GM23338 (cell line): ENCODE data around the gene ZNF214. TPM values are rescaled to one million over a fixed set of nuclear protein-coding genes. Genes with fewer than 3 reads are reported as not detected.

Experiments
- ATAC-seq: fragments of 200-7000 bp; cut with Tn5 transposase; 3 replicates; pipeline ENCODE4 v1.9.1; 2020
- DNase-seq: peaks from one replicate; pipeline ENCODE4 v3.0.0-alpha.2; 2015; ENCODE audit warnings: low spot score
- H2AFZ ChIP-seq: fragments of 200-600 bp; sonication (generic); 2 replicates; pipeline ENCODE4 v1.8.0; 2016; ENCODE audit warnings: antibody characterized with exemption, mild to moderate bottlenecking, moderate library complexity
- H3F3A ChIP-seq: fragments of 200-600 bp; sonication (generic); replicated peaks from 2 replicates; pipeline ENCODE4 v1.8.0; 2017; ENCODE audit warnings: antibody characterized with exemption, mixed run types, low read depth
- H3K27ac ChIP-seq: fragments of 200-600 bp; sonication (generic); 2 replicates; pipeline ENCODE4 v1.6.1; 2016; ENCODE audit warnings: low read depth
- H3K27me3 ChIP-seq: fragments of 200-600 bp; sonication (generic); 2 replicates; pipeline ENCODE4 v1.8.0; 2016; ENCODE audit warnings: mild to moderate bottlenecking, mixed run types, moderate library complexity; ENCODE audit not compliant: insufficient read depth
- H3K36me3 ChIP-seq: fragments of 200-600 bp; sonication (generic); 2 replicates; pipeline ENCODE4 v1.8.0; 2016; ENCODE audit warnings: mild to moderate bottlenecking; ENCODE audit not compliant: insufficient read depth
- H3K4me1 ChIP-seq: fragments of 200-600 bp; sonication (generic); 2 replicates; pipeline ENCODE4 v1.8.0; 2016; ENCODE audit warnings: mild to moderate bottlenecking, moderate library complexity; ENCODE audit not compliant: insufficient read depth
- H3K4me2 ChIP-seq: fragments of 200-600 bp; sonication (generic); 2 replicates; pipeline ENCODE4 v1.7.1; 2017; ENCODE audit warnings: mixed run types
- H3K4me3 ChIP-seq: fragments of 200-600 bp; sonication (generic); 2 replicates; pipeline ENCODE4 v1.6.1; 2016; ENCODE audit warnings: mixed run types
- H3K79me2 ChIP-seq: fragments of 200-600 bp; sonication (generic); replicated peaks from 2 replicates; pipeline ENCODE4 v1.8.0; 2017; ENCODE audit warnings: mild to moderate bottlenecking; ENCODE audit not compliant: insufficient read depth
- H3K9me2 ChIP-seq: fragments of 200-600 bp; sonication (generic); 2 replicates; pipeline ENCODE4 v1.8.0; 2017; ENCODE audit not compliant: insufficient read depth
- H4K20me1 ChIP-seq: fragments of 200-600 bp; sonication (generic); replicated peaks from 2 replicates; pipeline ENCODE4 v1.8.0; 2017; ENCODE audit warnings: mild to moderate bottlenecking; ENCODE audit not compliant: insufficient read depth
- H3K27ac Mint-ChIP-seq: 2 replicates; pipeline ENCODE4 v1.8.0; 2020; ENCODE audit warnings: inconsistent platforms, mild to moderate bottlenecking, moderate library complexity, mixed read lengths
- H3K27me3 Mint-ChIP-seq: 3 replicates; pipeline ENCODE4 v1.8.0; 2022; ENCODE audit warnings: low read depth, mild to moderate bottlenecking, moderate library complexity, mixed read lengths, inconsistent platforms; ENCODE audit not compliant: insufficient read depth, poor library complexity
- H3K36me3 Mint-ChIP-seq: 3 replicates; pipeline ENCODE4 v1.8.0; 2021; ENCODE audit warnings: low read depth, mild to moderate bottlenecking, inconsistent platforms, moderate library complexity, mixed read lengths
- H3K4me1 Mint-ChIP-seq: 3 replicates; pipeline ENCODE4 v1.8.0; 2020; ENCODE audit warnings: mild to moderate bottlenecking, inconsistent platforms, mixed read lengths
- H3K4me3 Mint-ChIP-seq: 3 replicates; pipeline ENCODE4 v1.8.0; 2021; ENCODE audit warnings: moderate library complexity, mild to moderate bottlenecking, inconsistent platforms, mixed read lengths
- H3K9me3 Mint-ChIP-seq: 3 replicates; pipeline ENCODE4 v1.8.0; 2020; ENCODE audit warnings: moderate library complexity, mild to moderate bottlenecking, inconsistent platforms, mixed read lengths
- CREB1 ChIP-seq: fragments of 250-450 bp; sonication (Bioruptor Pico); IDR thresholded peaks from 2 replicates; pipeline ENCODE4 v1.5.0; 2020; ENCODE audit warnings: low read depth, mild to moderate bottlenecking, moderate library complexity
- EZH2 ChIP-seq: fragments of 200-600 bp; sonication (generic); IDR thresholded peaks from one replicate; pipeline ENCODE4 v1.8.0; 2017; ENCODE audit warnings: antibody characterized with exemption, mild to moderate bottlenecking, low read depth; ENCODE audit not compliant: unreplicated experiment
- EZH2phosphoT487 ChIP-seq: fragments of 200-600 bp; sonication (generic); IDR thresholded peaks from one replicate; pipeline ENCODE4 v1.8.1; 2018; ENCODE audit warnings: antibody characterized with exemption; ENCODE audit not compliant: unreplicated experiment
- JUNB ChIP-seq: IDR thresholded peaks from one replicate; pipeline ENCODE4 v1.6.1; 2016; ENCODE audit warnings: antibody characterized with exemption; ENCODE audit not compliant: unreplicated experiment
- NANOG ChIP-seq: IDR thresholded peaks from 2 replicates; pipeline ENCODE4 v1.6.1; 2016; ENCODE audit warnings: antibody characterized with exemption, borderline replicate concordance
- POLR2AphosphoS5 ChIP-seq: IDR thresholded peaks from 2 replicates; pipeline ENCODE4 v1.6.1; 2016; ENCODE audit warnings: antibody characterized with exemption, low read depth
- STAT1 ChIP-seq: IDR thresholded peaks from one replicate; pipeline ENCODE4 v1.6.1; 2016; ENCODE audit warnings: antibody characterized with exemption; ENCODE audit not compliant: unreplicated experiment
- ZNF114 ChIP-seq: fragments of 250-450 bp; sonication (Bioruptor Pico); IDR thresholded peaks from 2 replicates; pipeline ENCODE4 v1.5.0; 2020; ENCODE audit warnings: mild to moderate bottlenecking, moderate library complexity
- ZNF331 ChIP-seq: fragments of 250-450 bp; sonication (Bioruptor Pico); IDR thresholded peaks from 2 replicates; pipeline ENCODE4 v1.5.0; 2020; ENCODE audit warnings: low read depth, mild to moderate bottlenecking, moderate library complexity
- polyA plus RNA-seq: library from polyadenylated mRNA; unstranded; fragments of >200 nt; fragmentation: Nextera tagmentation; extraction: Ambion mirVana; gene quantifications from 2 replicates; pipeline ENCODE4 v1.2.1, GENCODE V29; 2016
- total RNA-seq: library from RNA; depleted of rRNA; stranded (reverse); fragments of >200 nt; shearing (Covaris generic); gene quantifications from 2 replicates; pipeline ENCODE4 v1.2.3, GENCODE V29; 2014
- TF ChIP-seq, protein P1 (sequence below): fragments of 250-450 bp; sonication (Bioruptor Pico); IDR thresholded peaks from 2 replicates; pipeline ENCODE4 v1.5.0; 2020; ENCODE audit warnings: mild to moderate bottlenecking, moderate library complexity
- TF ChIP-seq, protein P2 (sequence below): IDR thresholded peaks from one replicate; pipeline ENCODE4 v1.6.1; 2018; ENCODE audit warnings: antibody characterized with exemption; ENCODE audit not compliant: unreplicated experiment
- TF ChIP-seq, protein P3 (sequence below): IDR thresholded peaks from 2 replicates; pipeline ENCODE4 v1.6.1; 2016; ENCODE audit warnings: antibody characterized with exemption
- TF ChIP-seq, protein P4 (sequence below), 2 experiments: fragments of 200-600 bp in 1 of 2; sonication (generic) in 1 of 2; conservative IDR thresholded peaks; 2 replicates each; pipeline versions ENCODE4 v1.5.1 to v1.6.1; 2016 to 2017; ENCODE audit warnings: antibody characterized with exemption in 2 of 2, low read depth in 2 of 2, mild to moderate bottlenecking in 2 of 2, moderate library complexity in 1 of 2

ZNF214 gene
- total and polyA plus RNA-seq, 2 experiments from 2014 or later = 2.4 to 4.3 TPM

DNA sequence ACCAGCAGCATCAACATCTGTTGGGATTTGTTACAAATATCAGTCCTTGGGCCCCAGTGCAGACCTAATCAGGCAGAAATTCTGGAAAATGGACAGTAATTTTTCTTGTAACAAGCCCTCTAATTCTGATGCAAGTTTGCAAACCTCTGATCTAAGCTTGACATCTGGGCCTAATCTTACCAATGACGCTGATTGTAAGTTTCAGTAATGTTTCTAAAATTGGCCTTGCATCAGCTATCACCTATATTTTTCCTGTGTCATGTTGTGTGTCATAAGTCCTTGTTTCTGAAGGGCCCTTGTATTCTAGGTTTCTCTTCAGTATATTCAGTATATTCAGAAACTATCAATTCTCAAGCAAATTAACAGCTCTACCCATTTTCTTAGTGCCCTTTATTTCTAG lies 57.5 kb downstream of the ZNF214 start (continued):
- TF ChIP-seq, protein P1, sequence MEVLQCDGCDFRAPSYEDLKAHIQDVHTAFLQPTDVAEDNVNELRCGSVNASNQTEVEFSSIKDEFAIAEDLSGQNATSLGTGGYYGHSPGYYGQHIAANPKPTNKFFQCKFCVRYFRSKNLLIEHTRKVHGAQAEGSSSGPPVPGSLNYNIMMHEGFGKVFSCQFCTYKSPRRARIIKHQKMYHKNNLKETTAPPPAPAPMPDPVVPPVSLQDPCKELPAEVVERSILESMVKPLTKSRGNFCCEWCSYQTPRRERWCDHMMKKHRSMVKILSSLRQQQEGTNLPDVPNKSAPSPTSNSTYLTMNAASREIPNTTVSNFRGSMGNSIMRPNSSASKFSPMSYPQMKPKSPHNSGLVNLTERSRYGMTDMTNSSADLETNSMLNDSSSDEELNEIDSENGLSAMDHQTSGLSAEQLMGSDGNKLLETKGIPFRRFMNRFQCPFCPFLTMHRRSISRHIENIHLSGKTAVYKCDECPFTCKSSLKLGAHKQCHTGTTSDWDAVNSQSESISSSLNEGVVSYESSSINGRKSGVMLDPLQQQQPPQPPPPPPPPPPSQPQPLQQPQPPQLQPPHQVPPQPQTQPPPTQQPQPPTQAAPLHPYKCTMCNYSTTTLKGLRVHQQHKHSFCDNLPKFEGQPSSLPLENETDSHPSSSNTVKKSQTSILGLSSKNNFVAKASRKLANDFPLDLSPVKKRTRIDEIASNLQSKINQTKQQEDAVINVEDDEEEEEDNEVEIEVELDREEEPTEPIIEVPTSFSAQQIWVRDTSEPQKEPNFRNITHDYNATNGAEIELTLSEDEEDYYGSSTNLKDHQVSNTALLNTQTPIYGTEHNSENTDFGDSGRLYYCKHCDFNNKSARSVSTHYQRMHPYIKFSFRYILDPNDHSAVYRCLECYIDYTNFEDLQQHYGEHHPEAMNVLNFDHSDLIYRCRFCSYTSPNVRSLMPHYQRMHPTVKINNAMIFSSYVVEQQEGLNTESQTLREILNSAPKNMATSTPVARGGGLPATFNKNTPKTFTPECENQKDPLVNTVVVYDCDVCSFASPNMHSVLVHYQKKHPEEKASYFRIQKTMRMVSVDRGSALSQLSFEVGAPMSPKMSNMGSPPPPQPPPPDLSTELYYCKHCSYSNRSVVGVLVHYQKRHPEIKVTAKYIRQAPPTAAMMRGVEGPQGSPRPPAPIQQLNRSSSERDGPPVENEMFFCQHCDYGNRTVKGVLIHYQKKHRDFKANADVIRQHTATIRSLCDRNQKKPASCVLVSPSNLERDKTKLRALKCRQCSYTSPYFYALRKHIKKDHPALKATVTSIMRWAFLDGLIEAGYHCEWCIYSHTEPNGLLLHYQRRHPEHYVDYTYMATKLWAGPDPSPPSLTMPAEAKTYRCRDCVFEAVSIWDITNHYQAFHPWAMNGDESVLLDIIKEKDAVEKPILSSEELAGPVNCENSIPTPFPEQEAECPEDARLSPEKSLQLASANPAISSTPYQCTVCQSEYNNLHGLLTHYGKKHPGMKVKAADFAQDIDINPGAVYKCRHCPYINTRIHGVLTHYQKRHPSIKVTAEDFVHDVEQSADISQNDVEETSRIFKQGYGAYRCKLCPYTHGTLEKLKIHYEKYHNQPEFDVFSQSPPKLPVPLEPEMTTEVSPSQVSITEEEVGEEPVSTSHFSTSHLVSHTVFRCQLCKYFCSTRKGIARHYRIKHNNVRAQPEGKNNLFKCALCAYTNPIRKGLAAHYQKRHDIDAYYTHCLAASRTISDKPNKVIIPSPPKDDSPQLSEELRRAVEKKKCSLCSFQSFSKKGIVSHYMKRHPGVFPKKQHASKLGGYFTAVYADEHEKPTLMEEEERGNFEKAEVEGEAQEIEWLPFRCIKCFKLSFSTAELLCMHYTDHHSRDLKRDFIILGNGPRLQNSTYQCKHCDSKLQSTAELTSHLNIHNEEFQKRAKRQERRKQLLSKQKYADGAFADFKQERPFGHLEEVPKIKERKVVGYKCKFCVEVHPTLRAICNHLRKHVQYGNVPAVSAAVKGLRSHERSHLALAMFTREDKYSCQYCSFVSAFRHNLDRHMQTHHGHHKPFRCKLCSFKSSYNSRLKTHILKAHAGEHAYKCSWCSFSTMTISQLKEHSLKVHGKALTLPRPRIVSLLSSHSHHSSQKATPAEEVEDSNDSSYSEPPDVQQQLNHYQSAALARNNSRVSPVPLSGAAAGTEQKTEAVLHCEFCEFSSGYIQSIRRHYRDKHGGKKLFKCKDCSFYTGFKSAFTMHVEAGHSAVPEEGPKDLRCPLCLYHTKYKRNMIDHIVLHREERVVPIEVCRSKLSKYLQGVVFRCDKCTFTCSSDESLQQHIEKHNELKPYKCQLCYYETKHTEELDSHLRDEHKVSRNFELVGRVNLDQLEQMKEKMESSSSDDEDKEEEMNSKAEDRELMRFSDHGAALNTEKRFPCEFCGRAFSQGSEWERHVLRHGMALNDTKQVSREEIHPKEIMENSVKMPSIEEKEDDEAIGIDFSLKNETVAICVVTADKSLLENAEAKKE (CRISPR knock-in tag) = no peak
- TF ChIP-seq CREB1 (CRISPR knock-in tag) (no peak), JUNB (no peak), POLR2AphosphoS5 (no peak)

DNA sequence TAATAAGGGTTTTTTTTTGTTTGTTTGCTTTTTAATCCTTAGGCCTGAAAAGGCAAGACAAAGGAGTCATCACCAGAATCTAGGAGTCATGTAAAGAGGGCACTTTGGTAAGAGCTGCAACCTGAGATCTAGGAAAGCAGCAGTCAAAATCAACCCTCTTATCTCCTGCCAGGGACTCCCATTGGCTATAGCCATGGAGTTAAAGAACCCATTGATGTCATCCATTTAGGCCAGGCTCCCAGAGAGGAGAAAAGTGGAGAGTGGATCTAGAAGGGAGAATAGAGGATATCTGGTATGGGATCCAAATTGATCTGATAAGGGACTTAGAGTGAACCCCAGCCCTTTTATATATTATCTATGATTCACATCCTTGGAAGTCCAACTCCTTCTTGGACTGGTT lies 58.0 kb downstream of the ZNF214 start:
- Mint-ChIP-seq H3K27me3 (no peaks in the 10 kb centered on the region), H3K4me1 (0 out of 3 replicates have a peak, but pooled peaks cover 3% of the 10 kb centered on the region)
- ATAC-seq = peak; percentile 48
- TF ChIP-seq NANOG (no peak), EZH2phosphoT487 (no peak), ZNF114 (CRISPR knock-in tag) (no peak), POLR2AphosphoS5 (no peak), ZNF331 (CRISPR knock-in tag) (no peak), JUNB (no peak), EZH2 (no peak), STAT1 (no peak), CREB1 (CRISPR knock-in tag) (no peak)
- TF ChIP-seq, protein P2, sequence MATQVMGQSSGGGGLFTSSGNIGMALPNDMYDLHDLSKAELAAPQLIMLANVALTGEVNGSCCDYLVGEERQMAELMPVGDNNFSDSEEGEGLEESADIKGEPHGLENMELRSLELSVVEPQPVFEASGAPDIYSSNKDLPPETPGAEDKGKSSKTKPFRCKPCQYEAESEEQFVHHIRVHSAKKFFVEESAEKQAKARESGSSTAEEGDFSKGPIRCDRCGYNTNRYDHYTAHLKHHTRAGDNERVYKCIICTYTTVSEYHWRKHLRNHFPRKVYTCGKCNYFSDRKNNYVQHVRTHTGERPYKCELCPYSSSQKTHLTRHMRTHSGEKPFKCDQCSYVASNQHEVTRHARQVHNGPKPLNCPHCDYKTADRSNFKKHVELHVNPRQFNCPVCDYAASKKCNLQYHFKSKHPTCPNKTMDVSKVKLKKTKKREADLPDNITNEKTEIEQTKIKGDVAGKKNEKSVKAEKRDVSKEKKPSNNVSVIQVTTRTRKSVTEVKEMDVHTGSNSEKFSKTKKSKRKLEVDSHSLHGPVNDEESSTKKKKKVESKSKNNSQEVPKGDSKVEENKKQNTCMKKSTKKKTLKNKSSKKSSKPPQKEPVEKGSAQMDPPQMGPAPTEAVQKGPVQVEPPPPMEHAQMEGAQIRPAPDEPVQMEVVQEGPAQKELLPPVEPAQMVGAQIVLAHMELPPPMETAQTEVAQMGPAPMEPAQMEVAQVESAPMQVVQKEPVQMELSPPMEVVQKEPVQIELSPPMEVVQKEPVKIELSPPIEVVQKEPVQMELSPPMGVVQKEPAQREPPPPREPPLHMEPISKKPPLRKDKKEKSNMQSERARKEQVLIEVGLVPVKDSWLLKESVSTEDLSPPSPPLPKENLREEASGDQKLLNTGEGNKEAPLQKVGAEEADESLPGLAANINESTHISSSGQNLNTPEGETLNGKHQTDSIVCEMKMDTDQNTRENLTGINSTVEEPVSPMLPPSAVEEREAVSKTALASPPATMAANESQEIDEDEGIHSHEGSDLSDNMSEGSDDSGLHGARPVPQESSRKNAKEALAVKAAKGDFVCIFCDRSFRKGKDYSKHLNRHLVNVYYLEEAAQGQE = no peak
- TF ChIP-seq, protein P3, sequence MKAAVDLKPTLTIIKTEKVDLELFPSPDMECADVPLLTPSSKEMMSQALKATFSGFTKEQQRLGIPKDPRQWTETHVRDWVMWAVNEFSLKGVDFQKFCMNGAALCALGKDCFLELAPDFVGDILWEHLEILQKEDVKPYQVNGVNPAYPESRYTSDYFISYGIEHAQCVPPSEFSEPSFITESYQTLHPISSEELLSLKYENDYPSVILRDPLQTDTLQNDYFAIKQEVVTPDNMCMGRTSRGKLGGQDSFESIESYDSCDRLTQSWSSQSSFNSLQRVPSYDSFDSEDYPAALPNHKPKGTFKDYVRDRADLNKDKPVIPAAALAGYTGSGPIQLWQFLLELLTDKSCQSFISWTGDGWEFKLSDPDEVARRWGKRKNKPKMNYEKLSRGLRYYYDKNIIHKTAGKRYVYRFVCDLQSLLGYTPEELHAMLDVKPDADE = no peak
- TF ChIP-seq, protein P4, sequence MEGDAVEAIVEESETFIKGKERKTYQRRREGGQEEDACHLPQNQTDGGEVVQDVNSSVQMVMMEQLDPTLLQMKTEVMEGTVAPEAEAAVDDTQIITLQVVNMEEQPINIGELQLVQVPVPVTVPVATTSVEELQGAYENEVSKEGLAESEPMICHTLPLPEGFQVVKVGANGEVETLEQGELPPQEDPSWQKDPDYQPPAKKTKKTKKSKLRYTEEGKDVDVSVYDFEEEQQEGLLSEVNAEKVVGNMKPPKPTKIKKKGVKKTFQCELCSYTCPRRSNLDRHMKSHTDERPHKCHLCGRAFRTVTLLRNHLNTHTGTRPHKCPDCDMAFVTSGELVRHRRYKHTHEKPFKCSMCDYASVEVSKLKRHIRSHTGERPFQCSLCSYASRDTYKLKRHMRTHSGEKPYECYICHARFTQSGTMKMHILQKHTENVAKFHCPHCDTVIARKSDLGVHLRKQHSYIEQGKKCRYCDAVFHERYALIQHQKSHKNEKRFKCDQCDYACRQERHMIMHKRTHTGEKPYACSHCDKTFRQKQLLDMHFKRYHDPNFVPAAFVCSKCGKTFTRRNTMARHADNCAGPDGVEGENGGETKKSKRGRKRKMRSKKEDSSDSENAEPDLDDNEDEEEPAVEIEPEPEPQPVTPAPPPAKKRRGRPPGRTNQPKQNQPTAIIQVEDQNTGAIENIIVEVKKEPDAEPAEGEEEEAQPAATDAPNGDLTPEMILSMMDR (conservative IDR thresholded peaks at IDR 0.05; ENCODE audit: low read depth in 2 of 2) = no peak

More for the DNA sequence above, 58.0 kb downstream of the ZNF214 start:
- Mint-ChIP-seq H3K36me3 (peaks cover 10% of the 10 kb centered on the region; the same call in 2 of the 3 replicates), H3K4me3 (no peak overlapping the region), H3K27ac (no peak overlapping the region), H3K9me3 (peaks cover 5% of the 10 kb centered on the region; the same call in 2 of the 3 replicates)
- Histone ChIP-seq H4K20me1 (peaks cover 5% of the 10 kb centered on the region; the same call in 1 of the 2 replicates), H3K4me1 (no peaks in the 10 kb centered on the region), H2AFZ (no peak overlapping the region), H3K36me3 (no peaks in the 10 kb centered on the region; the same call in 1 of the 2 replicates), H3K27ac (no peak overlapping the region), H3K27me3 (no peaks in the 10 kb centered on the region), H3K79me2 (no peaks in the 10 kb centered on the region), H3K4me3 (no peak overlapping the region), H3K9me2 (no peaks in the 10 kb centered on the region), H3K4me2 (no peak overlapping the region), H3F3A (no peaks in the 10 kb centered on the region)
- peak; percentile 5 for DNase-seq
